GM19240 (cell line): Measurements from ENCODE around the gene FPR1.
"Not testable (repeated sequence)": the region's sequence is repeated elsewhere in the genome, so short reads cannot be mapped to it uniquely, and the experiment has no call there.

ENCODE experiments used
- DNase-seq: peaks from one replicate; pipeline ENCODE4 v3.0.0; 2011; ENCODE audit warnings: low spot score; ENCODE audit not compliant: insufficient read length

FPR1 gene

GRCh38 chr19:51779181-51779580 lies 27.5 kb upstream of the FPR1 start:
- no peak for DNase-seq

GRCh38 chr19:51777570-51778462 lies 26.1 kb upstream of the FPR1 start:
- DNase-seq, result peak; percentile 8

- not testable (repeated sequence) for DNase-seq
These were observed 24.9 kb upstream of the FPR1 start for GRCh38 chr19:51776561-51776960.

- no peak for DNase-seq
These were observed 21.3 kb upstream of the FPR1 start for GRCh38 chr19:51772977-51773376.

GRCh38 chr19:51771376-51772130 lies 19.9 kb upstream of the FPR1 start:
- DNase-seq, result no peak

- DNase-seq, result no peak
These were observed 14.8 kb upstream of the FPR1 start for GRCh38 chr19:51766461-51766860.

GRCh38 chr19:51765086-51765485 lies 13.4 kb upstream of the FPR1 start:
- DNase-seq, result no peak

- DNase-seq, result no peak
These were observed 10.0 kb upstream of the FPR1 start for GRCh38 chr19:51761696-51762095.

GRCh38 chr19:51760697-51761356 lies 9.1 kb upstream of the FPR1 start, which contains the start of gene FPR2:
TSS of gene FPR2 (plus strand) at chr19:51761180. CDS start at chr19:51768659, 7,479 bp downstream.
- DNase-seq, result no peak

GRCh38 chr19:51755571-51755970 lies 3.9 kb upstream of the FPR1 start:
- no peak for DNase-seq

GRCh38 chr19:51754770-51755169 lies 3.1 kb upstream of the FPR1 start:
- DNase-seq, result no peak

- no peak for DNase-seq
These were observed 2.4 kb upstream of the FPR1 start for GRCh38 chr19:51754109-51754508.

- no peak for DNase-seq
These were observed 1.1 kb downstream of the FPR1 start for GRCh38 chr19:51750400-51751094.

GRCh38 chr19:51749979-51750378 lies 1.7 kb downstream of the FPR1 start:
- DNase-seq, result no peak

- no peak for DNase-seq
These were observed 4.9 kb downstream of the FPR1 start for GRCh38 chr19:51746731-51747130.

- DNase-seq, result no peak
These were observed 8.3 kb downstream of the FPR1 start for GRCh38 chr19:51743405-51743804.

- DNase-seq, result no peak
These were observed 8.9 kb downstream of the FPR1 start for GRCh38 chr19:51742789-51743188.

GRCh38 chr19:51740356-51740755 lies 11.3 kb downstream of the FPR1 start:
- no peak for DNase-seq

- no peak for DNase-seq
These were observed 12.0 kb downstream of the FPR1 start for GRCh38 chr19:51739466-51740213.

GRCh38 chr19:51738523-51738922 lies 13.2 kb downstream of the FPR1 start:
- not testable (repeated sequence) for DNase-seq

- DNase-seq, result no peak
These were observed 13.8 kb downstream of the FPR1 start for GRCh38 chr19:51737924-51738323.
